Tibial nerve (tissue), 4 donors: ENCODE data around the gene IGSF5. TPM values are rescaled to one million over a fixed set of nuclear protein-coding genes. Genes with fewer than 3 reads are reported as not detected.

Experiments used
- DNase-seq, 2 donors: peaks; one replicate each; pipeline ENCODE4 v3.0.0-alpha.2; 2019; ENCODE audit warnings: low spot score in 2 of 2
- H3K27ac ChIP-seq, 4 donors: fragments of 200-600 bp; sonication (generic) in 3 of 4; one replicate each; pipeline ENCODE4 v1.5.1; 2017 to 2019; ENCODE audit warnings: mild to moderate bottlenecking in 1 of 4
- H3K27me3 ChIP-seq, 2 donors: fragments of 200-600 bp; sonication (generic) in 1 of 2; one replicate each; pipeline versions ENCODE4 v1.5.1 to v1.6.0; 2017 to 2019
- H3K36me3 ChIP-seq, 3 donors: fragments of 200-600 bp; sonication (generic); one replicate each; pipeline ENCODE4 v1.5.1; 2018 to 2019
- H3K4me1 ChIP-seq, 4 donors: fragments of 200-600 bp; sonication (generic) in 3 of 4; one replicate each; pipeline ENCODE4 v1.5.1; 2017 to 2019
- H3K4me3 ChIP-seq, 4 donors: fragments of 200-600 bp; sonication (generic) in 3 of 4; one replicate each; pipeline ENCODE4 v1.5.1; 2017 to 2019; ENCODE audit warnings: mild to moderate bottlenecking in 1 of 4, moderate library complexity in 1 of 4
- H3K9me3 ChIP-seq, 4 donors: fragments of 200-600 bp; sonication (generic) in 3 of 4; one replicate each; pipeline ENCODE4 v1.5.1; 2017 to 2019
- EP300 ChIP-seq, 2 donors: sonication (generic); formaldehyde crosslinking; IDR thresholded peaks; one replicate each; pipeline ENCODE4 v1.6.1; 2017; ENCODE audit warnings: antibody characterized with exemption in 2 of 2, mild to moderate bottlenecking in 1 of 2
- POLR2A ChIP-seq, 2 donors: fragments of 450-650 bp; IDR thresholded peaks; one replicate each; pipeline ENCODE4 v1.6.1; 2017; ENCODE audit warnings: antibody characterized with exemption in 2 of 2, mild to moderate bottlenecking in 2 of 2, moderate library complexity in 2 of 2
- WGBS, 2 donors: methylation state at CpG; one replicate each; pipeline ENCODE4 v1.1.5; 2018; 5-methylcytosine and 5-hydroxymethylcytosine counted together
- total RNA-seq, 4 donors: library from RNA; depleted of rRNA; stranded (reverse); fragments of >200 nt; gene quantifications; one replicate each; pipeline ENCODE4 v1.1.0, GENCODE V29; 2016
- TF ChIP-seq, protein P1 (sequence below), 5 experiments: fragments of 200-600 bp in 3 of 5; fragments of 450-650 bp in 2 of 5; sonication (generic) in 3 of 5; IDR thresholded peaks; one replicate each; pipeline ENCODE4 v1.5.1; 2016 to 2019; ENCODE audit warnings: antibody characterized with exemption in 5 of 5, mild to moderate bottlenecking in 3 of 5, moderate library complexity in 2 of 5

IGSF5 gene
- total RNA-seq, 4 donors from 2014 or later: not detected

DNA sequence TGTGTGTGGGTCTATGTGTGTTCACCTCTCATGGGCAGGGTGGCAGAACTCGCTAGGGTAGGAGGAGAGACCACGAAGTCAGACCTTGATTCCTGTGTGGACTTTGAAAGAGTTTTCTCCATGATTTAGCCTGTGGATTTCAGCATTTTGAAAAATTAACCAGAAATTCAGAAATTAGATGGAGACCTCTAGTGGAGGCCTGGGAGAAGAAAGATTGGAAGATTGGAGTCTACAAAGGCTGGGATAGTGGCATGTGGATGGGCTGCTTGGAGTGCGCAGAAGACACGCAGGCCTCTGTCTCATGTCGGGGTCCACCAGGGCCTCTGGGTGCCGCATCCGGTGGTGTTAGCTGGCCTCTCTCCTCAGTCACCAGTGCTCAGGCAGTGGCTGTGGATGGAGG is 18.9 kb upstream of the IGSF5 start:
- no peak overlapping the region for H3K4me3 ChIP-seq
- H3K27ac ChIP-seq: no peak overlapping the region
- no peak for DNase-seq
- WGBS, 2 donors: 92 to 93% methylated on average over 7 of the region's 7 CpGs
- TF ChIP-seq POLR2A (IDR thresholded peaks at IDR 0.05) (no peak), EP300 (IDR thresholded peaks at IDR 0.05) (no peak)
- TF ChIP-seq, protein P1, sequence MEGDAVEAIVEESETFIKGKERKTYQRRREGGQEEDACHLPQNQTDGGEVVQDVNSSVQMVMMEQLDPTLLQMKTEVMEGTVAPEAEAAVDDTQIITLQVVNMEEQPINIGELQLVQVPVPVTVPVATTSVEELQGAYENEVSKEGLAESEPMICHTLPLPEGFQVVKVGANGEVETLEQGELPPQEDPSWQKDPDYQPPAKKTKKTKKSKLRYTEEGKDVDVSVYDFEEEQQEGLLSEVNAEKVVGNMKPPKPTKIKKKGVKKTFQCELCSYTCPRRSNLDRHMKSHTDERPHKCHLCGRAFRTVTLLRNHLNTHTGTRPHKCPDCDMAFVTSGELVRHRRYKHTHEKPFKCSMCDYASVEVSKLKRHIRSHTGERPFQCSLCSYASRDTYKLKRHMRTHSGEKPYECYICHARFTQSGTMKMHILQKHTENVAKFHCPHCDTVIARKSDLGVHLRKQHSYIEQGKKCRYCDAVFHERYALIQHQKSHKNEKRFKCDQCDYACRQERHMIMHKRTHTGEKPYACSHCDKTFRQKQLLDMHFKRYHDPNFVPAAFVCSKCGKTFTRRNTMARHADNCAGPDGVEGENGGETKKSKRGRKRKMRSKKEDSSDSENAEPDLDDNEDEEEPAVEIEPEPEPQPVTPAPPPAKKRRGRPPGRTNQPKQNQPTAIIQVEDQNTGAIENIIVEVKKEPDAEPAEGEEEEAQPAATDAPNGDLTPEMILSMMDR (IDR thresholded peaks at IDR 0.05): no peak
- H3K9me3 ChIP-seq: no peaks in the 10 kb centered on the region
- peaks cover 0 to 6% (median 0%) of the 10 kb centered on the region in 4 donors for H3K4me1 ChIP-seq
- H3K36me3 ChIP-seq: no peaks in the 10 kb centered on the region
- no peaks in the 10 kb centered on the region for H3K27me3 ChIP-seq

DNA sequence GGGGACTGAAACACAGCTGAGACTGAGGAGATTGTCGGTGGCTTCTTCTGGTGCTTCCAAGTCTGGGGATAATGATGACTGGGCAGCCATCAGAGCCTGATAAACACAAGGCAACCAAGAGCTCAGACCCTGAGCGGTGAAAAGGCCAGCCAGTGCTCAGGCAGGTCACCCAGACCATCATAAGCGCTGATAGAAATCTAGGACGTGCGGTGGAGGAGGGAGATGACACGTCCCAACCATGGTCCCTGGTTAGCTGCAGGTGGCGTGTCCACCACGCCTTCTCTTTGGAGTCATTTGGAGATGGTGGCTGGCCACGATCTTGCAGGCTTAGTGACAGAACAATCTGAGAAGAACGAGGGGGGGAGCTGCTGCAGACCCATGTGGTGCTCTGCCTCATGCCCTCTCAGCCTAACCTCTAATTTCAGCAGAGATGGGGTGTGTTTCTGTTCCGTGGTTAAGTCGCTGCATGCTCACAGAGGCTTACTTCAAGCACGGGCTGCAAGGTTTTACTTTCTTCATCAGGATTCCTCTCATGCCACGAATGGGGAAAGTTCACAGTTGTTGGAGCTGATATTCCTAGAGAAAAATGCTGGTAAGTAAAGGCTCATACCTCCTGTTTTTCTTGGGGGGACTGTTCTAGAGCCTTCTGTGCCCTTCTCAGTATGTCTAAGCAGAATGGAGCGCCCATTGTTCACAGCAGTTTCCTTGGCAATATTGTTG is 17.4 kb upstream of the IGSF5 start:
- H3K4me1 ChIP-seq: peaks cover 0 to 6% (median 0%) of the 10 kb centered on the region in 4 donors
- TF ChIP-seq POLR2A (IDR thresholded peaks at IDR 0.05): no peak
- TF ChIP-seq, protein P1 (IDR thresholded peaks at IDR 0.05): no peak
- TF ChIP-seq EP300 (IDR thresholded peaks at IDR 0.05): no peak
- no peaks in the 10 kb centered on the region for H3K36me3 ChIP-seq
- H3K9me3 ChIP-seq: no peaks in the 10 kb centered on the region
- DNase-seq: no peak
- 85 to 87% methylated on average over 15 of the region's 15 CpGs for whole genome bisulfite sequencing, 2 donors
- H3K4me3 ChIP-seq: no peak overlapping the region
- H3K27ac ChIP-seq: no peak overlapping the region
- no peaks in the 10 kb centered on the region for H3K27me3 ChIP-seq

- Histone ChIP-seq H3K27ac (no peak overlapping the region), H3K27me3 (no peaks in the 10 kb centered on the region), H3K36me3 (no peaks in the 10 kb centered on the region), H3K4me3 (no peak overlapping the region), H3K4me1 (peaks cover 0 to 6% (median 0%) of the 10 kb centered on the region in 4 donors), H3K9me3 (no peaks in the 10 kb centered on the region)
- DNase-seq: no peak
- 59 to 68% methylated on average over 6 of the region's 6 CpGs for WGBS, 2 donors
- TF ChIP-seq, protein P1 (IDR thresholded peaks at IDR 0.05): no peak
- TF ChIP-seq POLR2A (IDR thresholded peaks at IDR 0.05): no peak
Measured at GRCh38 chr21:39728341-39728740, 16.6 kb upstream of the IGSF5 start.

DNA sequence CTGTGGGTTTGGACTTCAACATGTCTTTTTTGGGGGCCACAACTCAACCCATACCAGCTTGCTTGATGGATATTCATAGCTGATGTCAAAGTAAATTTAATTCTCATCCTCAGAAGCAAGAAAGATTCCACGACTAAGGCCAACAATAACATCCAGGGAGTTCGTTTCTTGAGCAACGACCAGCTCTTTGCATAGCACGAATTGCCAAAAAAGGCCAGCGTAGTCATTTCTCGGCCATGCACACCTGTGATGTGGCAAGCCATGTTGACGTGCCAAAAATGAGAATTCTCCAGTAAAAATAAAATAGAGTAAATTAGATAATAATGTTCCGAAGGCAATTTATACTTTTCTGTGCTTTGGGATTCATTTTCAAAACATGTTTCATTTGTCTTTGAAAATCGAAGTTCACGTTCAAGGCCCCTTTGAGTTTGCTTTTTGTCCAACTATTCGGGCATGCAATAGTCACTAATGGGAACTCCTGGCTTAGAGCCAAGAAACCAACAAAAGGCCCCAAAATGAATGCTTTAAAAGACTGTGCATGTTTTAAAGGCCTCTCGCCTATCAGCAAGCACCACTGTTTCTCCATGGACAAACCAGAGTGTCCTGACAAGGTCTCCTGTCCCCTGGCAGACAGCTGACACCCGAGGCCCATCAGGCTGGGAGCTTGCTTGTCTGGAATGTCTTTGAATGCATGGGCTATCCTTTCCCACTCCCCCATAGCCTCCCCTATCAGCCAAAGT is 14.4 kb upstream of the IGSF5 start:
- no peaks in the 10 kb centered on the region for H3K36me3 ChIP-seq
- WGBS, 2 donors: 39 to 45% methylated on average over 13 of the region's 13 CpGs
- peak in 1 of 2 donors; percentile 43 for DNase-seq
- TF ChIP-seq POLR2A (IDR thresholded peaks at IDR 0.05): no peak
- peak; percentile 16 to 69 for TF ChIP-seq EP300 (IDR thresholded peaks at IDR 0.05)
- no peaks in the 10 kb centered on the region for H3K27me3 ChIP-seq
- H3K4me1 ChIP-seq: peaks cover 0 to 6% (median 0%) of the 10 kb centered on the region in 4 donors
- no peak overlapping the region for H3K4me3 ChIP-seq
- no peak overlapping the region for H3K27ac ChIP-seq
- no peaks in the 10 kb centered on the region for H3K9me3 ChIP-seq

- TF ChIP-seq EP300 (IDR thresholded peaks at IDR 0.05) (no peak), POLR2A (IDR thresholded peaks at IDR 0.05) (no peak)
- TF ChIP-seq, protein P1 (IDR thresholded peaks at IDR 0.05): no peak
- H3K36me3 ChIP-seq: no peaks in the 10 kb centered on the region
- no peak overlapping the region for H3K27ac ChIP-seq
- no peaks in the 10 kb centered on the region for H3K4me1 ChIP-seq
- H3K27me3 ChIP-seq: no peaks in the 10 kb centered on the region
- H3K4me3 ChIP-seq: no peak overlapping the region
- WGBS, 2 donors: 67 to 80% methylated on average over 4 of the region's 4 CpGs
- H3K9me3 ChIP-seq: no peaks in the 10 kb centered on the region
- no peak for DNase-seq
Measured at GRCh38 chr21:39736716-39737115, 8.3 kb upstream of the IGSF5 start.
